CD14-positive monocyte (primary cell): Measurements from ENCODE around the gene MRPL10. TPM values are rescaled to one million over a fixed set of nuclear protein-coding genes. Genes with fewer than 3 reads are reported as not detected.
A peak's percentile ranks its signal among the peaks of the same experiment; 100 is the strongest.

ENCODE experiments used
- DNase-seq, 3 donors: peaks; one replicate each; pipeline ENCODE4 v3.0.0-alpha.2; 2011 to 2022
- H2AFZ ChIP-seq: 2 replicates; pipeline ENCODE4 v1.6.0; 2012; ENCODE audit warnings: mild to moderate bottlenecking, low read depth, low read length, inconsistent platforms; ENCODE audit not compliant: insufficient read depth, poor library complexity, severe bottlenecking
- H3K27ac ChIP-seq, 2 donors: 1 replicate in 1 of 2; 2 replicates in 1 of 2; pipeline ENCODE4 v1.5.1; 2012 to 2013; ENCODE audit warnings: low read length in 2 of 2, control low read depth in 1 of 2, inconsistent platforms in 1 of 2, low read depth in 1 of 2, mild to moderate bottlenecking in 1 of 2
- H3K27me3 ChIP-seq, 2 donors: one replicate each; pipeline versions ENCODE4 v1.6.0 to v1.6.1; 2011 to 2013; ENCODE audit warnings: low read length in 2 of 2; ENCODE audit not compliant: control insufficient read depth in 2 of 2, insufficient read depth in 2 of 2
- H3K36me3 ChIP-seq, 2 donors: replicated peaks in 1 of 2; 1 replicate in 1 of 2; 2 replicates in 1 of 2; pipeline versions ENCODE4 v1.5.1 to v1.6.1; 2012 to 2013; ENCODE audit warnings: low read length in 2 of 2, control low read depth in 1 of 2, inconsistent platforms in 1 of 2, mild to moderate bottlenecking in 1 of 2; ENCODE audit not compliant: insufficient read depth in 2 of 2, control insufficient read depth in 1 of 2
- H3K4me1 ChIP-seq, 2 donors: 1 replicate in 1 of 2; 2 replicates in 1 of 2; pipeline versions ENCODE4 v1.5.1 to v1.6.1; 2012 to 2013; ENCODE audit warnings: low read length in 2 of 2, control low read depth in 1 of 2, inconsistent platforms in 1 of 2, mild to moderate bottlenecking in 1 of 2, moderate library complexity in 1 of 2; ENCODE audit not compliant: insufficient read depth in 2 of 2, control insufficient read depth in 1 of 2
- H3K4me2 ChIP-seq: replicated peaks from 2 replicates; pipeline ENCODE3; 2012; ENCODE audit warnings: low read length, moderate library complexity, mild to moderate bottlenecking; ENCODE audit not compliant: poor library complexity, severe bottlenecking; ENCODE audit errors: extremely low read depth
- H3K4me3 ChIP-seq, 3 experiments: fragments of 200-600 bp in 1 of 3; sonication (generic) in 1 of 3; replicated peaks in 1 of 3; 1 replicate in 2 of 3; 2 replicates in 1 of 3; pipeline ENCODE4 v1.5.1; 2011 to 2013; ENCODE audit warnings: low read length in 3 of 3, mild to moderate bottlenecking in 3 of 3, control low read depth in 2 of 3, low read depth in 2 of 3, inconsistent platforms in 1 of 3, moderate library complexity in 1 of 3
- H3K79me2 ChIP-seq: 2 replicates; pipeline ENCODE4 v1.6.0; 2012; ENCODE audit warnings: mild to moderate bottlenecking, control low read depth, inconsistent platforms, low read length, moderate library complexity; ENCODE audit not compliant: insufficient read depth
- H3K9ac ChIP-seq: 2 replicates; pipeline ENCODE4 v1.6.0; 2017; ENCODE audit warnings: low read length, mild to moderate bottlenecking; ENCODE audit not compliant: insufficient read depth, poor library complexity, severe bottlenecking
- H3K9me3 ChIP-seq, 2 donors: replicated peaks in 1 of 2; 1 replicate in 1 of 2; 2 replicates in 1 of 2; pipeline versions ENCODE4 v1.5.1 to v1.6.1; 2012 to 2013; ENCODE audit warnings: low read length in 2 of 2, control low read depth in 1 of 2; ENCODE audit not compliant: control insufficient read depth in 1 of 2, insufficient read depth in 1 of 2
- H4K20me1 ChIP-seq: 2 replicates; pipeline ENCODE4 v1.6.0; 2012; ENCODE audit warnings: mild to moderate bottlenecking, low read length, control low read depth, moderate library complexity; ENCODE audit not compliant: insufficient read depth
- H3K27ac Mint-ChIP-seq, 7 donors: one replicate each; pipeline ENCODE4 v1.8.0; 2020; ENCODE audit warnings: mild to moderate bottlenecking in 7 of 7, mixed read lengths in 7 of 7, moderate library complexity in 6 of 7, inconsistent platforms in 2 of 7
- H3K27me3 Mint-ChIP-seq, 3 donors: one replicate each; pipeline ENCODE4 v1.8.0; 2021 to 2022; ENCODE audit warnings: low read depth in 3 of 3, mild to moderate bottlenecking in 3 of 3, mixed read lengths in 3 of 3, moderate library complexity in 3 of 3, inconsistent platforms in 1 of 3
- H3K36me3 Mint-ChIP-seq, 2 donors: one replicate each; pipeline ENCODE4 v1.8.0; 2020; ENCODE audit warnings: mixed read lengths in 2 of 2, inconsistent platforms in 1 of 2, mild to moderate bottlenecking in 1 of 2
- H3K4me1 Mint-ChIP-seq: one replicate; pipeline ENCODE4 v1.8.0; 2020; ENCODE audit warnings: mild to moderate bottlenecking, mixed read lengths
- H3K4me3 Mint-ChIP-seq, 2 donors: one replicate each; pipeline ENCODE4 v1.8.0; 2020; ENCODE audit warnings: mild to moderate bottlenecking in 2 of 2, mixed read lengths in 2 of 2, moderate library complexity in 1 of 2
- H3K9me3 Mint-ChIP-seq, 7 donors: one replicate each; pipeline ENCODE4 v1.8.0; 2020 to 2022; ENCODE audit warnings: mixed read lengths in 7 of 7, mild to moderate bottlenecking in 6 of 7, moderate library complexity in 6 of 7, inconsistent platforms in 2 of 7
- WGBS: methylation state at CpG from one replicate; pipeline ENCODE4 v1.1.5; 2013; ENCODE audit warnings: missing lambda C conversion rate; ENCODE audit not compliant: insufficient coverage; 5-methylcytosine and 5-hydroxymethylcytosine counted together
- intact Hi-C, 2 donors: fragments of 100-400 bp; cut with micrococcal nuclease; formaldehyde crosslinking; loops; one replicate each; pipeline versions ENCODE4 v1.15.0 to v1.15.1; 2023
- polyA plus RNA-seq, 3 donors: library from polyadenylated mRNA; depleted of rRNA in 1 of 3; unstranded in 2 of 3; stranded (reverse) in 1 of 3; fragments of 300-500 nt in 2 of 3; fragments of >200 nt in 1 of 3; fragmentation: Illumina TruSeq in 2 of 3; gene quantifications; 1 replicate in 2 of 3; 2 replicates in 1 of 3; pipeline ENCODE4 v1.2.3, GENCODE V29; 2012 to 2021
- TF ChIP-seq, protein P1 (sequence below): fragments of 200-600 bp; IDR thresholded peaks from one replicate; pipeline ENCODE4 v1.8.0; 2022; ENCODE audit warnings: antibody characterized with exemption, mild to moderate bottlenecking

MRPL10 gene
- polyA plus RNA-seq, 3 donors, result 28.5 to 32.7 (median 32.6) TPM

DNA sequence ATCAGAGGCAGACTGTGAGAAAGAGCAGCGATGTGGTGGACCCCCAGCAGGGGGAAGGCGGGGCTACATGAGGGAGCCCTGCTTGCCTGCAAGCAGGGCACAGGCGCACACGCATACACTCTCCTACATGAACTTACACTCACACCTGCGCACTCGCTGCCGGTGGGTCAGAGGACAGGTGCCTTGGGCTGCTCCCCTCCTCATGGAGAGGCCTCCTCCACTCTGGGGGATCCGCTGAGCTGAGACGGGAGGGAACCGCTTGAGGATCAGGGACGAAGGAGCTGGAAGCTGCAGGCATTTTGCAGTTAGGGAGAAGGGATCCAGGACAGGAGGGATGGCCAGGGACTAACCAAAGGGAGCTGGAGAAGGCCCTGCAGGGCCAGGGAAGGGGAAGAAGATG is 23.9 kb downstream of the MRPL10 start:
- Mint-ChIP-seq H3K27ac (peak overlapping the region in 1 of 7 donors; percentile 59), H3K27me3 (peaks cover 2 to 7% (median 4%) of the 10 kb centered on the region in 3 donors), H3K9me3 (no peaks in the 10 kb centered on the region), H3K4me3 (no peak overlapping the region), H3K36me3 (peaks cover 55 to 57% of the 10 kb centered on the region in 2 donors), H3K4me1 (no peaks in the 10 kb centered on the region)
- WGBS, result 95% methylated on average over 10 of the region's 11 CpGs
- no peak overlapping the region for H3K4me2 ChIP-seq
- TF ChIP-seq, protein P1, sequence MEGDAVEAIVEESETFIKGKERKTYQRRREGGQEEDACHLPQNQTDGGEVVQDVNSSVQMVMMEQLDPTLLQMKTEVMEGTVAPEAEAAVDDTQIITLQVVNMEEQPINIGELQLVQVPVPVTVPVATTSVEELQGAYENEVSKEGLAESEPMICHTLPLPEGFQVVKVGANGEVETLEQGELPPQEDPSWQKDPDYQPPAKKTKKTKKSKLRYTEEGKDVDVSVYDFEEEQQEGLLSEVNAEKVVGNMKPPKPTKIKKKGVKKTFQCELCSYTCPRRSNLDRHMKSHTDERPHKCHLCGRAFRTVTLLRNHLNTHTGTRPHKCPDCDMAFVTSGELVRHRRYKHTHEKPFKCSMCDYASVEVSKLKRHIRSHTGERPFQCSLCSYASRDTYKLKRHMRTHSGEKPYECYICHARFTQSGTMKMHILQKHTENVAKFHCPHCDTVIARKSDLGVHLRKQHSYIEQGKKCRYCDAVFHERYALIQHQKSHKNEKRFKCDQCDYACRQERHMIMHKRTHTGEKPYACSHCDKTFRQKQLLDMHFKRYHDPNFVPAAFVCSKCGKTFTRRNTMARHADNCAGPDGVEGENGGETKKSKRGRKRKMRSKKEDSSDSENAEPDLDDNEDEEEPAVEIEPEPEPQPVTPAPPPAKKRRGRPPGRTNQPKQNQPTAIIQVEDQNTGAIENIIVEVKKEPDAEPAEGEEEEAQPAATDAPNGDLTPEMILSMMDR, result no peak
- H3K27ac ChIP-seq, result no peak overlapping the region
- H3K9ac ChIP-seq, result no peak overlapping the region
- H3K36me3 ChIP-seq, result peaks cover 50 to 56% of the 10 kb centered on the region in 2 donors
- no peaks in the 10 kb centered on the region for H4K20me1 ChIP-seq
- no peaks in the 10 kb centered on the region for H3K9me3 ChIP-seq
- H3K27me3 ChIP-seq, result no peaks in the 10 kb centered on the region
- H3K79me2 ChIP-seq, result no peaks in the 10 kb centered on the region
- intact Hi-C loops, result no loop called here
- DNase-seq, result peak in 1 of 3 donors; percentile 2
- H2AFZ ChIP-seq, result no peak overlapping the region
- H3K4me3 ChIP-seq, result no peak overlapping the region
- no peaks in the 10 kb centered on the region for H3K4me1 ChIP-seq

GRCh38 chr17:47806913-47807255 is 24.5 kb downstream of the MRPL10 start:
- Histone ChIP-seq H3K9ac (no peak overlapping the region), H3K4me2 (no peak overlapping the region), H3K9me3 (no peaks in the 10 kb centered on the region), H4K20me1 (no peaks in the 10 kb centered on the region), H3K27me3 (no peaks in the 10 kb centered on the region), H3K36me3 (peaks cover 46 to 51% of the 10 kb centered on the region in 2 donors), H3K4me3 (no peak overlapping the region), H3K79me2 (no peaks in the 10 kb centered on the region), H3K27ac (no peak overlapping the region), H2AFZ (no peak overlapping the region), H3K4me1 (no peaks in the 10 kb centered on the region)
- Mint-ChIP-seq H3K4me3 (no peak overlapping the region), H3K36me3 (peaks cover 50 to 51% of the 10 kb centered on the region in 2 donors), H3K27me3 (peaks cover 0 to 8% (median 4%) of the 10 kb centered on the region in 3 donors), H3K9me3 (no peaks in the 10 kb centered on the region), H3K4me1 (no peaks in the 10 kb centered on the region), H3K27ac (peak overlapping the region in 1 of 7 donors; percentile 13)
- intact Hi-C loops, result no loop called here
- TF ChIP-seq, protein P1, result no peak
- no peak for DNase-seq
- WGBS, result 94% methylated on average over 9 of the region's 9 CpGs
